COLO829 (cell line): ENCODE measurements around the gene WNK2.
"Not testable (repeated sequence)": the region's sequence is repeated elsewhere in the genome, so short reads cannot be mapped to it uniquely, and the experiment has no call there.

Experiments
- DNase-seq: peaks from one replicate; pipeline ENCODE4 v3.0.0; 2012; ENCODE audit warnings: low spot score

Gene WNK2

GRCh38 chr9:93308158-93308602 lies 124.2 kb downstream of the WNK2 start:
- no peak for DNase-seq

GRCh38 chr9:93308676-93309075 lies 124.7 kb downstream of the WNK2 start:
- no peak for DNase-seq

GRCh38 chr9:93309889-93310425 lies 126.0 kb downstream of the WNK2 start:
- DNase-seq, result no peak

- DNase-seq, result no peak
Measured at GRCh38 chr9:93315118-93315517, 131.2 kb downstream of the WNK2 start.

- no peak for DNase-seq
Measured at GRCh38 chr9:93315960-93316359, 132.0 kb downstream of the WNK2 start.

- no peak for DNase-seq
Measured at GRCh38 chr9:93316726-93317494, 133.0 kb downstream of the WNK2 start.

- no peak for DNase-seq
Measured at GRCh38 chr9:93317495-93318094, 133.7 kb downstream of the WNK2 start.

- no peak for DNase-seq
Measured at GRCh38 chr9:93318480-93318879, 134.5 kb downstream of the WNK2 start.

- DNase-seq, result no peak
Measured at GRCh38 chr9:93319301-93319991, 135.5 kb downstream of the WNK2 start.

- DNase-seq, result no peak
Measured at GRCh38 chr9:93319992-93320500, 136.1 kb downstream of the WNK2 start.

- no peak for DNase-seq
Measured at GRCh38 chr9:93320591-93321219, 136.8 kb downstream of the WNK2 start.

GRCh38 chr9:93321220-93321610 lies 137.3 kb downstream of the WNK2 start:
- no peak for DNase-seq

GRCh38 chr9:93323446-93323954 lies 139.6 kb downstream of the WNK2 start:
- not testable (repeated sequence) for DNase-seq

GRCh38 chr9:93324191-93324834 lies 140.4 kb downstream of the WNK2 start:
- DNase-seq, result no peak

GRCh38 chr9:93325307-93326035 lies 141.5 kb downstream of the WNK2 start:
- DNase-seq, result no peak

- DNase-seq, result no peak
Measured at GRCh38 chr9:93326056-93326455, 142.1 kb downstream of the WNK2 start.

- DNase-seq, result no peak
Measured at GRCh38 chr9:93326654-93327053, 142.7 kb downstream of the WNK2 start.

- DNase-seq, result no peak
Measured at GRCh38 chr9:93329629-93330280, 145.8 kb downstream of the WNK2 start.

GRCh38 chr9:93332317-93332716 lies 148.4 kb downstream of the WNK2 start:
- no peak for DNase-seq

- no peak for DNase-seq
Measured at GRCh38 chr9:93336720-93337119, 152.8 kb downstream of the WNK2 start.
